ENCODE measurements around the gene ZBTB17.

The ZBTB17 gene

GRCh38 chr1:15969321-15969880 lies 6.5 kb downstream of the ZBTB17 start:
- DNase-seq (ENCODE audit: low spot score) = no peak
- TF ChIP-seq CTCF (IDR thresholded peaks at IDR 0.05; ENCODE audit: extremely low read depth, missing control alignments) = no peak

- no peak for DNase-seq (ENCODE audit: low spot score)
- no peak for TF ChIP-seq CTCF (IDR thresholded peaks at IDR 0.05; ENCODE audit: extremely low read depth, missing control alignments)
These were observed 7.7 kb downstream of the ZBTB17 start for GRCh38 chr1:15968172-15968571.

DNA sequence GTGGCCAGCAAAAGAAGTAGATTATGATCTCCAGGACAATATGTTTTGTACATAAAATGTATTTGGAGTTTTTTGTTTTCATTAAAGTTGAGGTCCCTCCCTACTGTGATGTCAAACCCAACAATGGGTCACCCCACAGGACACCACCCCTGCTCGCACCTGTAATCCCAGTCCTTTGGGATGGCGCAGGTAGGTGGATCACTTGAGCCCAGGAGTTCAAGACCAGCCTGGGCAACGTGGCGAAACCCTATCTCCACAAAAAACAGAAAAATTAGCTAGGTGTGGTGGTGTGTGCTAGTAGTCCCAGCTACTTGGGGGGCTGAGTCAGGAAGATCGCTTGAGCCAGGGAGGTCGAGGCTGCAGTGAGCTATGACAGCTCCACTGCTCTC lies 9.0 kb downstream of the ZBTB17 start:
- TF ChIP-seq CTCF (IDR thresholded peaks at IDR 0.05; ENCODE audit: extremely low read depth, missing control alignments) = no peak
- DNase-seq (ENCODE audit: low spot score) = no peak

- TF ChIP-seq CTCF (IDR thresholded peaks at IDR 0.05; ENCODE audit: extremely low read depth, missing control alignments) = no peak
- peak; percentile 88 for DNase-seq (ENCODE audit: low spot score)
These were observed 9.6 kb downstream of the ZBTB17 start for GRCh38 chr1:15966081-15966955.

DNA sequence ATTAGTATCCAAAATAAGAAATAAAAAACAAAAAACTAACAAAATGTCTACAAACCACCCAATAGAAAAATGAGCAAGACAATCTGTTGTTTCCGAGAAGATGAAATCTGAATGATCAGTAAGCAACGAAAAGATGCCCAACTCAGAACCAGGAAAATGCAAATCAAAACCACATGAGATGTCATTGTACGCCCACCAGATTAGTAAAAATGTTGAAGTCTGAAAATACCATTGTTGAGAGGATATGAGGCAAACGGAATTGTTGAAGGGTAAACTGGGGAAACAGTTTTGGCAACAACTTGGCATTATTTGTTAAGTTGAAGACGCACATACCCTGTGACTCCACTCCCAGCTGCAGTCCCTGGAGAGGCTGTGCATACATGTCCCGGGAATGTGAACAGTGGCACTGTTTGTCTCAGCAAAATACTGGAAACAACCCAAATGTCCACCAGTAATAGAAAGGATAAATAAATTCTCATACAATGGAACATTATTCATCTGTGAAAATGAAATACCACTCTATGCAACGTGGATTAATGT lies 10.6 kb downstream of the ZBTB17 start:
- no peak for TF ChIP-seq CTCF (IDR thresholded peaks at IDR 0.05; ENCODE audit: extremely low read depth, missing control alignments)
- DNase-seq (ENCODE audit: low spot score) = peak; percentile 46

DNA sequence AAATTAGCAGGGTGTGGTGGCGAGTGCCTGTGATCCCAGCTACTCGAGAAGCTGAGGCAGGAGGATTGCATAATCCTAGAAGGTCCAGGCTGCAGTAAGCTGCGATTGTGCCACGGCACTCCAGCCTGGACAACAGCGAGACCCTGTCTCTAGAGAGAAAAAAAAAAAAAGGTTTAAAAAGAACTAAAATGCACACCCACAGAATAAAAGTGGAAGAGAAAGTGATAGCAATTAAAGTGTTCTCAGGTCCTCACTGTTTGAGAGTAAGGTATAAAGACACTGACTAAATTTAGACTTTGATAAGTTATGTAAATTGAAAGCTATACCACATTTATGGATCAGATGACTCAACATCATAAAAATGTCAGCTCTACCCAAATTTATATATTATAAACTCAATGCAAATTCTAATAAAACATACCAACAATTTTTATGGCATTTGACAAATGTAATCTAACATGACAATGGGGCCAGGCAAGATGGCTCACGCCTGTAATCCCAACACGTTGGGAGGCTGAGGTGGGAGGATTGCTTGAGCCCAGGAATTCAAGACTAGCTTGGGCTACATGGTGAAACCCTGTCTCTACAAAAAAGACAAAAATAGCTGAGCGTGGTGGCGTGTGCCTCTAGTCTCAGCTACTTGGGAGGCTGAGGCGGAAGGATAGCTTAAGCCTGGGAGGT lies 11.8 kb downstream of the ZBTB17 start:
- no peak for TF ChIP-seq CTCF (IDR thresholded peaks at IDR 0.05; ENCODE audit: extremely low read depth, missing control alignments)
- peak; percentile 72 for DNase-seq (ENCODE audit: low spot score)
